CD4-positive, alpha-beta T cell treated with Interleukin-17A for 1 hour (primary cell): ENCODE data around the gene FOXP1.

Experiments used
- DNase-seq: peaks from one replicate; pipeline ENCODE4 v3.0.0-alpha.2; 2020

Gene FOXP1

GRCh38 chr3:71163198-71163918 is 420.2 kb downstream of the FOXP1 start:
- no peak for DNase-seq

GRCh38 chr3:71162221-71162620 is 421.3 kb downstream of the FOXP1 start:
- no peak for DNase-seq

GRCh38 chr3:71160785-71161546 is 422.6 kb downstream of the FOXP1 start:
- DNase-seq: no peak

GRCh38 chr3:71156062-71156665 is 427.4 kb downstream of the FOXP1 start:
- no peak for DNase-seq

- DNase-seq: no peak
Observed at GRCh38 chr3:71154846-71155245, 428.7 kb downstream of the FOXP1 start.

GRCh38 chr3:71153713-71154112 is 429.8 kb downstream of the FOXP1 start:
- no peak for DNase-seq

- DNase-seq: no peak
Observed at GRCh38 chr3:71152892-71153265, 430.6 kb downstream of the FOXP1 start.

GRCh38 chr3:71152039-71152891 is 431.3 kb downstream of the FOXP1 start:
- DNase-seq: no peak

GRCh38 chr3:71149959-71150954 is 433.3 kb downstream of the FOXP1 start:
- DNase-seq: no peak

- no peak for DNase-seq
Observed at GRCh38 chr3:71148455-71149060, 435.0 kb downstream of the FOXP1 start.

- DNase-seq: no peak
Observed at GRCh38 chr3:71146673-71147072, 436.9 kb downstream of the FOXP1 start.

GRCh38 chr3:71145954-71146353 is 437.6 kb downstream of the FOXP1 start:
- DNase-seq: no peak

GRCh38 chr3:71144525-71145253 is 438.8 kb downstream of the FOXP1 start:
- DNase-seq: no peak

GRCh38 chr3:71143493-71143892 is 440.0 kb downstream of the FOXP1 start:
- no peak for DNase-seq

- DNase-seq: no peak
Observed at GRCh38 chr3:71142441-71143161, 440.9 kb downstream of the FOXP1 start.

GRCh38 chr3:71140477-71140876 is 443.1 kb downstream of the FOXP1 start:
- no peak for DNase-seq

- DNase-seq: no peak
Observed at GRCh38 chr3:71139496-71139895, 444.0 kb downstream of the FOXP1 start.

GRCh38 chr3:71138410-71138809 is 445.1 kb downstream of the FOXP1 start:
- no peak for DNase-seq

- DNase-seq: no peak
Observed at GRCh38 chr3:71136276-71136675, 447.3 kb downstream of the FOXP1 start.
